GM18907 (cell line): ENCODE data around the gene MUC5AC.

Experiments
- ATAC-seq: cut with Tn5 transposase; IDR thresholded peaks from one replicate; pipeline ENCODE4 v1.9.1; 2021; ENCODE audit warnings: mild to moderate bottlenecking, moderate library complexity; ENCODE audit not compliant: unreplicated experiment

The MUC5AC gene

DNA sequence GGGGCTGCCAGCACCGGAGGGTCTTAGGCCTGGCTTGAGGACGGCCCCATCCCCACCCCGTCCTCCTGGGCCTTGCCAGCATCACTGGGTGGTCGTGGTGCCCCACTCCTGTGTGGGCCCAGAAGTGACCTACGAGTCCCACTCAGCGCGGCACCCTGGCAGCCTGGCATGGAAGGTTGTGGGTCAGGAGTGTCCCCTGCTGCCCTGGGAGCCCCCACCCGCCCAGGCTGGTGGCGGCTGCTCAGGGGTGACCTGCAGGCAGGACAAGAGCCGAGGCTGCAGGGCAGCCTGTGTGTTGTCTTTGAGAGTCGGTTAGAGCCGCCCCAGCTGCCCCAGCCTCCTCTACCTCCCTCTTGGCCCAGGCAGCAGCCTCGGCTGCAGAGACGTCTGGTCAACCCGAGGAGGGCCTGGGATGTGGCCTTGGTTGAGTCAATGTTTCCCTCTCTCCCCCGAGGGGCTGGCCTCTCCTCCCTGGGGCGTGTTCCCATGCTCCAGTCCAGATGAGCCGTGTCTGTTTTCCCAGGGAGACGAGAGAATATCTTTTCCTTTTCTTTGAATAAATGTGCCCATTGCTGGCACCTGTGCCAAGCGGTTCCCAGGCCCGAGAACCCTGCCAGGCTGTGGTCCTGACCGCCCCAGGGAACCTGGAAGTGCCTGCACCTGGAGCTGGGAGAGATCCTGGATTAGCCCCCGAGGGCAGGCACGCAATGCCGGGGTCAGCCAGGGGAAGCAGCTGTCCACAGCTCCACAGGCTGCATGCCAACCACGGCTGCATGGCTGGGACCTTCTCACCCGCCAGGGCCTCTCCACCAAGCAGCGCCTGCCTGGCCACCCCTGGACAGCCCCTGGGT is 35.7 kb upstream of the MUC5AC start:
- ATAC-seq = no peak

DNA sequence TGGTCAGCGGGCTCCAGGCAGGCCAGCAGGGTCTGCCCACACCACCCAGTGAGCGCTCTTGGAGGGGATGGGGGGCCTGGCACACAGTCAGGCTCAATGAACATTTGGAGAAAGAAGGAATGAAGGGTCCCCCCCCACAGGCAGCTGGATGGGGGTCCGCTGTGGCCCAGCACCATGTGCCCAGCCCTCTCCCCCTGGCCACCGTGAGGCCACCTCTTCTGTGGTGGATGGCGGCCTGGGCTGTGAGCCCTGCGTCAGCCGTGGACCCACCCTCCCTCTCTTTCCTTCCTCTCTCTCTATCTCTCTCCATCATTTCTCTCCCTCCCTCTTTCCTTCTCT is 35.1 kb upstream of the MUC5AC start:
- ATAC-seq = no peak

DNA sequence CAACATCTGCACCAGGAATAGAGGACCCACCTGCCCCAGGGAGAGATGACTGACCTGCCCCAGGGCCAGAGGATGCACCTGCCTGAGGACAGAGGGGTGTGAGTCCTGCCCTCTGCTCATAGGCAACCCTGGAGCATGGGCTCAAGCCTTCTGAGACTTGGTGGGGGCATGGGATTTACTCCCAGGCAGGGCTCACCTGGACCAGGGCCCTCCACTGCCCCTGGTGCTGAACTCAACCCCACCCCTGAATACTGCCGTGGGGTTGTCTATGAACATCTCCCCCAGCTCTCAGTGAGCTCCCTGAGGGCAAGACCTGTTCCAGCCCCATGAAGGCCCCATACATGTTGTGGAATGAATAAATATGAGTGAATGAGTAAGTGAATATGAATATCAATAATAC is 33.8 kb upstream of the MUC5AC start:
- ATAC-seq = no peak

DNA sequence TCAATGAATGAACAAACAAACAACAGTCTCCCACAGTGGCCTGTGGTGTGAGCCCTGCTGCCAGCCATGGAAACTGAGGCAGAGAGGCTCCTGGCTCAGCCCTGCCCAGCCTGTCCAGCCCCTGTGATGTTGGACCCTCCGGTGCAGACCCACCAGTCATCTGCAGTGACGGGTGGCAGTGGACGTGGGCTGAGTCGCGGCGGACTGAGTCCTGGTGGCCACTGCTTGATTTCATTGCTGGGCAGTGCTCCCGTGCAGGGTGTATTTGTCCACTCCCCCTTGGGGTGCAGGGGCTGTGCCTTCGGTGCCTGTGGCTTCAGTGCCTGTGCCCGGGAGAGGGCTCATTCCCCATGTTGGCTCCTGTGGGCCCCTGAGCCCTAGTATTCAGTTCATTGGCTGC is 31.9 kb upstream of the MUC5AC start:
- no peak for ATAC-seq

DNA sequence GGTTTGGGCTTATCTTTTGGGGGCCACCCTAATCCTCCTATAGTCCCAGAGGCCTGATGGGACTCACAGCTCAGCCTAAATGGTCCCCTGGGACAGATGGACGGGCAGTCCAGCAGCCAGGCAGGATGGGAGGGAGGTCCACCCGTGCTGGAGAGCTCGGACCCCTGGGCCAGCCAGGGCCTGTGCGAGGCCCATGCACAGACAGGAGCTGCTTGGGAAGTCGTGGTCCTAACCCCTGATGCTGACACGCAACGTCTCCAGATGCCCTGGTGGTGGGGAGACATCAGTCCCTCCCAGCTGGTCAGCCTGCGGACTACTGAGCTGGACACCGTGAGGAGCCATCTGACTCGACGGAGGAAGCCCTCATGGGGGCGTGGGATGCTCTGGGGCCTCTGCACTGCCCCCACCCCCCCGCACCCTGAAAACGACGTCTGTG is 31.2 kb upstream of the MUC5AC start:
- no peak for ATAC-seq

DNA sequence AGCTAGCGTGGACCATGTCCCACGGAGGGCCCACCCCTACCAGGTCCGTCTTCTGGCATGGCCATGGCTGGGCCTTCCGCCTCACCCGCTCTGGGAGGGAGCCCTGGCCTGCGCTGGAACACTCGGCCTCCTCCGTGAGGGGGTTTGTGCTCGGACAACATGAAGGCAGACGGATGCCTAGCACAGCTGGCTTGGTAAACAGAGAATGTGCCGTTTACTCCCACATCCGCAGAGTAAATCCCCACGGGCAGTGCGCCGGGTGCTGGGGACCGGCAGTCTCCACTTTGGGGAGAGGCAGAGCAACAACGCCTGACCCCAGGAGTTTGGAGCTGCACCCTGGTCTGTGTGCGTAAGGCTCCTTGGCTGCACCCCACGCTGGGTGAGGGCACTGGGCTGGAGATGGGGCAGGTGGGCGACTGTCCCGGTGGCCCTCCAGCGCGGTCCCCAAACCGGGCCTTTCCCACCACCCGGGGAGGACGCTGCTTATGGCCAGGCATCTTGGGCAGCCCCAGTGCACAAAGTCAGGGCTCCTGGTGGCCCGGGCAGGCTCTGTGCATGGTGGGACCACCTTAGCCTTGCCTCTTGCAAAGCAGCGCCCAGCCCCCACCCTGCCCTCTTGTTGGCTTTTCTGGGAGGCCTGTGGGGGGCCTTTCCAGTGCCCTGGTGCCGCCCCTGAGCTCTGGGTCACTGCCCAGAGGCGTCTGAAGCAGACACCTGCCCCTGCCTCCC is 30.7 kb upstream of the MUC5AC start:
- ATAC-seq = no peak

DNA sequence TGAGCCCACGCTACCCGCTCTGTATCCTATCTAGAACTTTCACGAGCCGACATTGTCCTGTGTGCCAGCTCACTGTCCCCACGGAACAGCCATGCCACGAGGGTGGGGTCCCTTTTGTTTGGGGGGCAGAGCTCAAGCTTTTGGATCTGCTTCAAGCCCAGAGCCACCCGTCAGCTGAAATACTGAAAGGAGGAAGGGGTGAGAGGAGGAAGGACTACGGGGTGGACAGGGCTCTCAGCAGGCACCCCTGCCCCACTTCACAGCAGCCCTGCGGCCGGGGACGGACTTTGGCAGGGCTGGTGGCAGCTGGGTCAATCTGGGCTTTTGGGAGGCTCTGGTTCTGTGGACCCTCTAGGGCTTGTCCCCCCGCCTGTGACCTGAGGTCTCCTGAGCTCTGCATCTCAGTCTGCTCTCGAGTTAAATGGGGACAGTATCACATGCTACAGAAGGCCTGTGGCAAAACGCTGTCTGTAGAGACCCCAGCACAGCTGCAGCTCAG is 30.0 kb upstream of the MUC5AC start:
- ATAC-seq = no peak

DNA sequence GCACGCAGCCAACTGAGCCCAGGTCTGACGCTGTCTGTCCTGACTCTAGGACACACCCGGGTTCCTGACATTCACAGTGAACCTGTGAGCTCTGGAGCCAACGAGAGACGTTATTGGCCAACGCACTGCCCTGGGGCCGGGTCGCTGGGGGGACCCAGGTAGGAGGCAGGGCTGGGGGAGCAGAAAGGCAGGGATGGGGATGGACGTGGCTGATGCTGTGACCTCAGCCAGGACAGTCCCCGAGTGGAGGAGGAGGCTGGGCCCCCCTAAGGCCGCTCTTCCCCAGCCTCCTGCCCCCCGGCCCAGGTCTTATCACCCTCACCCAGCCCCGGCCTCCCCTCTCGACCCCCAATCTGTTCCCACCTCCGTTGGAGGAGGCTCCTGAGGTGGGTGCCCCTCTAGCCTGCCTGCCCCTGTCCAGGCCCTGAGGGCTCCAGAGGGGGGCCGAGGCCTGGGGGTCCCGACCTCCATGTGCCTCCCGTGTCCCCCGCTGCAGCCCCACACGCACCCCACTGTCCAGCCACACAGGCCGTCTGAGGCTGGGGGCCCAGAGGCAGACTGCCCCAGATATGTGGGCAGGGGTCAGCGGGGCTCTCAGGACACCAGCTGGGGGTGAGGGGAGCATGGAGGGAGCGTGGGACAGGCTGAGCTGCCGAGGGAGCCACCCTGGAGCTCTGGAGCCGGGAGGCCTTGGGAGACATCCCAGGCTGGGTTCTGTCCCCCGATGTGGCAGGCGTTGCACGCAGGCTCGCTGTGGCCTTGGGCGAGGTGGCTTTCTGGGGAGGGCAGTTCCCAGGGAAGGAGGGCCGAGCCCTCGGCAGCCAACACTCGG is 29.2 kb upstream of the MUC5AC start:
- ATAC-seq = no peak

DNA sequence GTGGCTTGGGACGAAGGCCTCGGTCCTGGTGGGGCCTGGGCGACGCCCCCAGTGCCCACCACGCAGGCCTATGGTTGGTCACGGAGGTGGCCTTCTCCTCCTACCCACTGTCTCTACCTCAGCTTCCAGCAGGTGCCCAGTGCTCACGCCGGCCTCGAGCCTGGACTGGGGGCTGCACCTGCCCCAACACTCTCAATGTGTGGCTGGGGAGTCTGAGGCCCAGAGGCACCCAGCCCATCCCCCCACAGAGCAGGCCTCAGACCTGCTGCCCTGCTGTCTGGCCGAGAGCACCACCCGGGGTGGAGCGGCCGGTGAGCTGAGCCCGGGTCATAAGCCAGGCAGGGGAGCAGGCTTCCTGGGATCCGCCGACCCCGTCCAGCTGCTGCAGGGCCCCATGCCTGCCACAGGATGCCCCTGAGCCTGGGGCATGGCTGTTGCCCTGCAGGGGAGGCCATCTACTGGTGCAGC is 28.6 kb upstream of the MUC5AC start:
- no peak for ATAC-seq

DNA sequence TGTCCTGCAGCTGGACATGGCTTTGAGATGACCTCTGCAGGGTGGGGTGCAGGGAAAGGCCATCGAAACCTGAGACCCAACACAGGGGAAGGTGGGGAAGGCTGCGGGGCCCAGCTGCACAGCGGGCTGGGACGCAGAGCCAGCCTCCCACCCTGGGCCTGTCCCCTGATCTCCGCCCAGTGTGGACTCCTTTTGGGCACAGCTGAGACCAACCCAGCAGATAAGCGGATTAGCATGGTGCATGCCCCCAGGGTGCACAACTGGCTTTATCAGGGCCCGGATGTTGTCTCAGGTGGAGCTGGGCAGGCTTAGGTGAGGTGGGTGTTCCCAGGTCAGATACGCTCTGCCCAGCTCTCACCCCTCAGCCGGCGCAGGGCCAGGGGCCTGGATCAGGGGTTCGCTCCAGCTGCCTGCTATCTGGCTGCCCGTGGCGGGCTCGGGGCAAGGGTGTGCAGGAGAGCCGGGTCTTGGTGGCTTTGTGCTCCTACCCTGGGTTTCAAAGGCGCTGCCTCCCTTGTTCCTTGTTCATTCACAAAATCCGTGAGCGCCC is 28.1 kb upstream of the MUC5AC start:
- ATAC-seq = no peak

DNA sequence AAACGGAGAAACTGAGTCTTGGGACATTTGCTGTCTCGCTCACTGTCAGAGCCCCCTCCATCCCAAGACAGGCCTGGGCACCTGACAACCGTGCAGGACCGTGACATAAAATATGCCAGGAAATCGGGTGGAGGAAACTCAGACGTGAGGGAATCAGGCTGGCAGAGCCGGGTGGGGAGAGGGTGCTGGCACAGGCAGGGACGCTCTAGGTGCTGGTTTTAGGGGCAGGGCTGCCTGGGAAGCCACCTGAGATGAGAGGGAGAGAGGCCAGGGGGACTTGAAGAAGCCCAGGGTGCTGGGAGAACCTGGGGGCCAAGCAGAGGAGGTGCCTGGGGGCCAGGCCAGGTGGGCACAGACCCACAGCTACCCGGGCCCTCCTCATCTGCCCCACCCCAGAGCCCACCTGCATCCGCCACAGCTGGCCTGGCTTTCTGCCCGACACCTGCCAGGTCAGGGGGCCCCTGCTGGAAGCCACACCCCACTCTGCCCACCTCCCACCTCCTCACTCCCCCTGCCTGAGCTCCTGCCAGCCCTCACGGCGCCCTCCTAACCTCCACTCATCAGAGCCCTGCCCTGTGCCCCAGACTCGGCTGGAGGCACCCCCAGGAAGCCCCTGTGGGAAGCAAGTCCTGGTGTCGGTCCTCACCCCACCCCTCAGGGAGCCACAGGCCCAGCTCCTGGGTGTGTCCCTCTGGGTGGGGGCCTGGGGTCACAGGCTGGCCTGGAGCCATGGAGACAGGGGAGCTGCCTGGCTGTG is 27.3 kb upstream of the MUC5AC start:
- ATAC-seq = no peak

DNA sequence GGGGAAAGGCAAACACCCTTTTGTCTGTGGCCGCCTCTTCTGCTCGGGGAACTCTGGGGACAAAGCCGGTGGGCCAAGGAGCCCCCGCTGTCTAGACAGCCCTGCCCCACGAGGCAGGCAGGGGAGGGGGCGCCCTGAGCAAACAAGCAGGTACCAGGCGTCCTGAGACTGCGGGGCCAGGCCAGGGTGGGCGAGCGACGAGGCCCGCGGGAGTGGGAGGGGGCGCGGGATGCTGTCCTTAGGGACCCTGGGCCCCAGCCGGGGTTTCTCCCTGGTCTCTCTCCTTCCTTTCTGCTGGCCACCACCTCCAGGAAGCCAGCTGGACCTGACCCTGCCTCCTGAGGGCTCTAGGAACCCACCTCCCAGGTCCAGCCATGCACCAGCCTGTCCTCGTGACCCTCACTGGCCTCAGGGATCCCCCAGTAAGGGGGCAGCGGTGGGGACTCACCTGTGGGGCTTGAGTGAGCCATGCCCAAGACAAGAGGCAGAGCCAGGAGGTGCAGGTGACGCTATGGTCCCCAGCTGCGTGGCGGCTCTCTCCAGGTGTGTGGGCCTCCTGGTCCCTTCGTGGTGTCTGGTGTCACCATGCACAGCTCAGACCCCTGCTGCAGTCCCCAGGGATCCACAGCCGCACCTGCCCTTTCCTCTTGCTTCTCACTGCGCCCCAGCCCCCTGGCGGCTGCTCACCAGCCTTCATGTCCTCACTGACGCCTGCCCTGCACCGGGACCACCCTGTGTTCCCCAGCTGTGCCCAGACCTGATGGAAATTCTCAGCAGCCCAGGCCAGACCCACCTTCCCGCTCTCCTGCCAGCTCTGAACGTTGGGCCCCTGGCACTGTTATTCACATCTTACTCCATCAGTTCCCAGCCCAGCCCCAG is 26.5 kb upstream of the MUC5AC start:
- ATAC-seq = no peak

DNA sequence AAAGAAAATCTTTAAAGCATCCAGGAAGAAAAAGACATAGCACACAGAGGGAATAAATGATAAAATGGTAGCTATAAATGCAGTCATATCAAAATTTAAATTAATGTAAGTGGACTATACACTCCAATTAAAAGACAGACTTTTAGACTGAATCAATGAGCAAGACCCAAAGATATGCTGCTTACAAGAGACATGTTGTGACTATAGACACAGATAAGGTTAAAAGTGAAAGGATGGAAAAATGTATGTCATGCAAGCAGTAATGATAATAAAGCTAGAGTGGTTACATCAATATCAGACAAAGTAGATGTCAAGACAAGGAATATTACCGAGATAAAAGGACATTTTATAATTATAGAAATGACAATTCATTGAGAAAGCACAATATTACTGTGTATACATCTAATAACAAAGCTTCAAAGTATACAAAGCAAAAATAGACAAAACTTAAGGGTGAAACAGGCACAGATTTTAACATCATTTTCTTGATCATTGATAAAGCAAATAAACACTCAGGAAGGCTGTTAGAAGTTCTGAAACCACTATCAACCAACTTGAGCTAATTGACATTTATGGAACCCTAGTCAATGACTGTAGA is 22.8 kb upstream of the MUC5AC start:
- ATAC-seq = no peak

DNA sequence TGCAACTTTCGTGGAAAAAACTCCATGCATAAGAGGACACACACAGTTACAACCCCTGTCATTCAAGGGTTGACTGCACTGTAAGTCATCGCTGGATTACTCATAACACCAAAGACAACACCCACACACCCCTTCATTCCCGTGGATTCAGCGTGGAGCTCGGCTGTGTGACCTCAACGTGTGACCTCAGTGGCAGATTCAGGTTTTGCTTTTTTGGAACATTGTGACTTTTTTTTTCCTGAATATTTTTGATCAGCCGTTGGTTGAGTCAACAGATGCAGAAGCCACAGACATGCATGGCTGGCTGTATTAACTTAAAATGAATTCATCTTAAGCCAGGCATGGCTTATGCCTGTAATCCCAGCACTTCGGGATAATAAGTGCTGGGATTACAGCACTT is 19.7 kb upstream of the MUC5AC start:
- ATAC-seq = no peak

DNA sequence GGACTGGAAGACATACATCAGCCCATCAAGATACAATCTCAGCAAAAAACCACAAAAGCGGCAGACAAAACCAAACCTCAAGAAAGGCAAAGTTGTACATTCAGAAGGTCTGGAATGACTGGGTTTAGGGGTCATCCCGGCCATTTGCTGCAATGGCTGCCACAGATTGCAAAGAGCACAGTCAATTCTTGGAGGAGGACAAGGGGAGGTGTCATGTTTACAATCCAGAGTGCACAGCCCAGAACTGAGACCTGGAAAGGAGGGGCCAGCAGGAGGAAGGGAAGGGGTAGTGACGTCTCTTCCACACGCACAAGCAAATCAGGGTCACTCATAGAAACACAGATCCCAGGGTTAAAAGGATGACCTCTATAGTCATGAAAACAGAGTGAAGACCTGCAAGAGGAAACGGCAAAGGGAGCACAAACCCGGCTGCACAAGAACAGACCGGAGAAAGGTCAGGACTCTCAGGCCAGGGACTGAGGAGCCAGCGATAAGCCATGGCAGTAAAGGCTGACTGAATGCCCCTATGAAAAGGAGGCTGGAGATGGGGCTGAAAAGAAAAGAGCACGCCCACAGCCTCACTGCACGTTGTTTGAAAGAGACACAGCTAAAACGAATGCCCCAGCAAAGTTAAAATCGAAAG is 18.2 kb upstream of the MUC5AC start:
- no peak for ATAC-seq

DNA sequence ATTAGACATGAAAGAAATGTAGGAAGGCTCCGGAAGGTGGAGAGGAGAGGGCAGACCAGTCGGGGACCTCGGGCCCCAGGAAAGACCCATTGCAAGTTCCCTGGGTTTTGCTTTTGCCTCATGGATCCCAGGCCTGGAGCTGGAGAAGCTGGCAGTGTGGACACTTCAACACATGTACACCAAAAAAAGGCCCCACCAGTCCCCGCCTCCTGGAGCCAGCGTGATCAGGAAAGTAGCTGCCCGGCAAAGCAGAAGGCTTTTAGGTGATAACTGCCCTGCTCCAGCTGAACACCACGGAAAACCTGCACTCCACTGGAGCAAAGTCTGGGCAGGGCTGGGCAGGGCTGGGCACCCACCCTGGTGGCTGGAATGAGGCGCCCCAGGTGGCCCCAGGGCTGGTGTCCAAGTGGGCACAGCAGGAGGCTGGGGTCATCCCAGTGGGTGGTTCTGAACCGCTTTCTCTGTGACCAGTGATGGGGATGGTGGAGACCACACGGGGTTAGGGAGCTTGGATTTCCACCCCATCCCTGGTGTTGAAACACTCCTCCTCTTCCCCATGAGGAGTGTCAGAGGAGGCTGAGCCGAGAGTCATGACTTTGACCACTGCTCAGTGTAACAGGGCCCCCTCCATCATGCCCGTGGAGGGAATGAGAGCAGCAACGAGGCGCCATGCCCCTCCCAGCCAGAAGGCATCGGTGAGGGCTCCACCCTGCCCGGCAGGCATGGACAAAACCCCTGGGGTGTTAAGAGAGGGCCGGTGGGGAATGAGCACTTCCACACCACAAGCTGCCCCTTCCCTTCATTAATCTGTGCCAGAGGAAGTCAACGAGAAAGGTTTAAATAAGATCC is 16.9 kb upstream of the MUC5AC start:
- no peak for ATAC-seq

DNA sequence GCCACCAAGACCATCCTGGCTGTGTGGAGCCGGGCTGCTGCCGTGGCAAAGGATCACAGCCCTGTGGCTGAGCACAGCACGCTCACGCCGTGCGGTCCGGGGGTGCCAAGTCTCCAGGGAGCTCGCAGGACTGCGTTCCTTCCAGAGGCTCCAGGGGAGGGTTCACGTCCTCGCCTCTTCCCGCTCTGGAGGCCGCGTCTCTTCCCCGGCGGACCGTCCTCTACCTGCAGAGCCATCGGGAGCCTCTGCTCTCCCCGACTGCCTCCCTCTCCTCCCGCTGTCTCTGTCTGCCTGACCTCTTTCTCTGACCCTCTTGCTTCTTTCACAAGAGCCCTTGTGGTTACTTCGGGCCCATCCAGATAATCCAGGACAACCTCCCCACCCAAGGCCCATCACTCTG is 11.4 kb upstream of the MUC5AC start:
- no peak for ATAC-seq

DNA sequence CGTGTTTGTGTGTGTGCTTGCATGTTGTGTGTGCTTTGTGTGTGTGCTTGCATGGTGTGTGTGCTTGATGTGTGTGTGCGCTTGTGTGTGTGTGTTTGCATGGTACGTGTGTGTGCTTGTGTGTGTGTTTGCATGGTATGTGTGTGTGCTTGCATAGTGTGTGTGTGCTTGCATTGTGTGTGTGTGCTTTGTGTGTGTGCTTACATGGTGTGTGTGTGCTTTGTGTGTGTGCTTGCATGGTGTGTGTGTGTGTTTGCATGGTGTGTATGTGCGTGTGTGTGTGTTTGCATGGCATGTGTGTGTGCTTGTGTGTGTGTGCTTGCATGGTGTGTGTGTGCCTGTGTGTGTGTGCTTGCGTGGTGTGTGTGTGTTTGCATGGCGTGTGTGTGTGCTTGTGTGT is 10.0 kb upstream of the MUC5AC start:
- ATAC-seq = no peak
